Measurements from ENCODE around the gene GAST. TPM values are rescaled to one million over a fixed set of nuclear protein-coding genes. Genes with fewer than 3 reads are reported as not detected.

Gene GAST
- total and polyA plus RNA-seq, 9 of the 15 experiments (the other 6 are each of a cell fraction or from before 2014, with no cell fraction given): not detected

- TF ChIP-seq PATZ1 (CRISPR knock-in tag; IDR thresholded peaks at IDR 0.05; ENCODE audit: borderline replicate concordance) (no peak; the same call in 1 of the 2 replicates), SRSF9 (IDR thresholded peaks at IDR 0.05; ENCODE audit: borderline replicate concordance, low read depth, low read length) (no peak), CCAR2 (IDR thresholded peaks at IDR 0.05; ENCODE audit: low read depth, low read length) (no peak), FOXA1 (IDR thresholded peaks at IDR 0.05; ENCODE audit: borderline replicate concordance) (no peak), EGR1 (conservative IDR thresholded peaks at IDR 0.05) (peak; percentile 88), SETDB1 (IDR thresholded peaks at IDR 0.05; ENCODE audit: low read length) (no peak), ZNF584 (CRISPR knock-in tag; IDR thresholded peaks at IDR 0.05; ENCODE audit: low read depth) (no peak), ZBTB11 (CRISPR knock-in tag; IDR thresholded peaks at IDR 0.05) (no peak; a peak in 1 of 6 replicates), ZNF232 (CRISPR knock-in tag; IDR thresholded peaks at IDR 0.05) (no peak), MED1 (CRISPR knock-in tag; IDR thresholded peaks at IDR 0.05; ENCODE audit: borderline replicate concordance) (no peak), SAFB (IDR thresholded peaks at IDR 0.05; ENCODE audit: borderline replicate concordance, low read depth, low read length) (no peak), PTBP1 (IDR thresholded peaks at IDR 0.05; ENCODE audit: low read depth, low read length) (no peak), TBL1XR1 (IDR thresholded peaks at IDR 0.05; ENCODE audit: low read length in 2 of 2) (no peak), RB1 (IDR thresholded peaks at IDR 0.05; ENCODE audit: low read depth) (0 out of 2 replicates have a peak, but pooled peaks have one; percentile 5), CBFB (CRISPR knock-in tag; IDR thresholded peaks at IDR 0.05) (no peak), HEY1 (CRISPR knock-in tag; IDR thresholded peaks at IDR 0.05; ENCODE audit: borderline replicate concordance) (0 out of 2 replicates have a peak, but pooled peaks have one; percentile 28), ZNF398 (CRISPR knock-in tag; IDR thresholded peaks at IDR 0.05) (no peak), L3MBTL2 (IDR thresholded peaks at IDR 0.05) (no peak; the same call in none of the 2 replicates), RBM22 (IDR thresholded peaks at IDR 0.05; ENCODE audit: low read depth, low read length, poor library complexity, severe bottlenecking) (no peak), SREBF2 (CRISPR knock-in tag; IDR thresholded peaks at IDR 0.05) (no peak)
Measured at GRCh38 chr17:41687828-41688640, 24.1 kb upstream of the GAST start (continued).
